ENCODE measurements around the gene IPO8.
"Not testable (repeated sequence)": the region's sequence is repeated elsewhere in the genome, so short reads cannot be mapped to it uniquely, and the experiment has no call there.

Gene IPO8

DNA sequence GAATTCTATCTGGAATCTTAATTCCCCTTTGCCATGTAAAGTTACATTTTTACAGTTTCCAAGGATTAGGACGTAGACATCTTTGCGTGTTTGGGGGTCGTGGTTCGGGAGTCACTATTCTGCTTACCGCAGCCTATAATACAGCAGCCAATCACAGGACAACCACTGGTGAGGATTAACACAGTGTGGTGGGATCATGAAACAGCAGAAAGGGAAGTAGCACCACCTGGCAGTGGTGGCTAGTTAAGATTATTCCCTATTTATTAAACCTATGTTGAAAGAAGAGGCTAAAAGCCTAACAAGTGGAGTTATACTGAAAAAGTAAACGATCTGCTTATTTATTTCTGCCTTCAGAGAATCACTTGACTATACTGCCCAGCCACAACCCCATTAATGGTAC is 71.7 kb downstream of the IPO8 start:
- no peaks in the 10 kb centered on the region for H3K4me1 ChIP-seq (ENCODE audit: control insufficient read depth, low read depth, low read length)
- H3K27me3 ChIP-seq (ENCODE audit: control insufficient read depth, insufficient read depth, low read length): no peaks in the 10 kb centered on the region
- H3K9me3 ChIP-seq (ENCODE audit: control insufficient read depth, low read depth, low read length): no peaks in the 10 kb centered on the region
- no peak overlapping the region for H3K9ac ChIP-seq (ENCODE audit: low read length)
- H3K4me3 ChIP-seq (ENCODE audit: low read length): no peak overlapping the region
- peaks cover 3% of the 10 kb centered on the region for H3K36me3 ChIP-seq (ENCODE audit: control insufficient read depth, low read depth, low read length)
- H3K27ac ChIP-seq (ENCODE audit: low read length): no peak overlapping the region

DNA sequence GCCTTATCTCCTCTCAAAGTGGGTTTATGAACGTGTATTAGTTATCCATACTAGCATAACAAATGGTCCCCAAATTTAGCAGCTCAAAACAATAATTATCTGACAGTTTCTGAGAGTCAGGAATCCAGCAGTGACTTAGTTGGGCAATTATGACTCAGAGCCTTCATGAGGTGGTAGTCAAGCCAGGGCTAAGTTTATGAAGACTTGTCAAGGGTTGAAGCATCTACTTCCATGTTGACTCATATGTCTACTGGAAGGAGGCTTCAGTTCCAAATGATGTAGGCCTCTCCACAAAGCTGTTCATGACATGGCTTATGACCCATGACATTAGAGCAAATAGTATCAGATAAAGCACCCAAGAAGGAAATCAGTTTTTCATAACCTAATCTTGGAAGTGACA is 73.2 kb downstream of the IPO8 start:
- Histone ChIP-seq H3K9me3 (ENCODE audit: control insufficient read depth, low read depth, low read length) (no peaks in the 10 kb centered on the region), H3K4me1 (ENCODE audit: control insufficient read depth, low read depth, low read length) (no peaks in the 10 kb centered on the region), H3K9ac (ENCODE audit: low read length) (no peak overlapping the region), H3K36me3 (ENCODE audit: control insufficient read depth, low read depth, low read length) (no peaks in the 10 kb centered on the region), H3K27ac (ENCODE audit: low read length) (no peak overlapping the region), H3K4me3 (ENCODE audit: low read length) (no peak overlapping the region), H3K27me3 (ENCODE audit: control insufficient read depth, insufficient read depth, low read length) (no peaks in the 10 kb centered on the region)

DNA sequence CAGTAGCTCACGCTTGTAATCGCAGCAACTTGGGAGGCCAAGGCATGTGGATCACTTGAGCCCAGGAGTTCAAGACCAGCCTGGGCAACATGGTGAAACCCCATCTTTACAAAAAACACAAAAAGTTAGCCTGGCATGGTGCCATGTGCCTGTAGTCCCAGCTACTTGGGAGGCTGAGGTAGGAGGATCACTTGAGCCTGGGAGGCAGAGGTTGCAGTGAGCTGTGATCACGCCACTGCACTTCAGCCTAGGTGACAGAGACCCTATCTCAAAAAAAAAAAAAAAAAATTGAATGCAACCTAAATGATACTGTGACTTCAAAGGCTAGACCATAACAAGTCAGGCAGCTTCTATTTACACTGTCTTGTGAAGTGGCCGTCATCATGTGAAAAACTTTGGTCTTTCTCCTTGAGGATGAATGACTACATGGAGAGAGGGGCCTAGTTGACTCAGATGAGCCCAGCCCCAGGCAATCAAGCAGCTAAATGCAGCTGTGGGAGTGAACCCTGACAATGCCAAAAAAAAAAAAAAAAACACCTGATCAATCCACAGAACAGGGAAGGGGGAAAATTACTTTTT is 73.9 kb downstream of the IPO8 start:
- not testable (repeated sequence) for H3K4me3 ChIP-seq (ENCODE audit: low read length); H3K27me3 ChIP-seq (ENCODE audit: control insufficient read depth, insufficient read depth, low read length); H3K9me3 ChIP-seq (ENCODE audit: control insufficient read depth, low read depth, low read length); H3K9ac ChIP-seq (ENCODE audit: low read length); H3K27ac ChIP-seq (ENCODE audit: low read length); H3K36me3 ChIP-seq (ENCODE audit: control insufficient read depth, low read depth, low read length); H3K4me1 ChIP-seq (ENCODE audit: control insufficient read depth, low read depth, low read length)

DNA sequence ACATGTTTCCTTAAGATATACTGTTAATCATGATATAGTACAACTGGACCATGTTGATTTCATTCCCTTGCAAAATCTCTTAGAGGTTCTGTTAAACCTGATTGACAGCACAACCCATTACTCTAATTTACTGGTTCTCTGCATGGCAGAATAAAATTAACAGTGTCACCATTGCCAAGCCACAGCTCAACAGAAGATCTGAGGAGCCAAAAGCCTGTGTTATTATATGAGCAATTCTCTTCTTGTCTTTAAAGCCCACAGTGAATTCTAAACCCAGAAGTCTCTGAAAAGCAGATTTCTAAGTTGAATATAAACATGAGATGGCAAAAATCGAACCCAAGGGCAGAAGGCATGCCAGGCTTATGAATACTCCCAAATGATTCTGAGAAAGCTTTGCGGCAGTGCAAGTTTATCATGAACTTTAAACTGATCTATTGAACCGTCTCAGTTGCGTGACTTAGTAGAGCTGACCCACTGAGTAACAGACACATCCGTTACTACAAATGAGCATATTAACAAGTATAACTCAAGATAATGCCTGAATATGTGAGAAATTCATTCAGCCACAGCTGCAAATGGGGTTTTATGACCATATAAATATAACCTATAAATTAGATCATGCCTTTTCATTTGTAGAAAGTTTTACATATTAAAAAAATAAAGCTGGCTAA is 78.2 kb downstream of the IPO8 start:
- Histone ChIP-seq H3K27ac (ENCODE audit: low read length) (no peak overlapping the region), H3K9me3 (ENCODE audit: control insufficient read depth, low read depth, low read length) (no peaks in the 10 kb centered on the region), H3K4me1 (ENCODE audit: control insufficient read depth, low read depth, low read length) (no peaks in the 10 kb centered on the region)

DNA sequence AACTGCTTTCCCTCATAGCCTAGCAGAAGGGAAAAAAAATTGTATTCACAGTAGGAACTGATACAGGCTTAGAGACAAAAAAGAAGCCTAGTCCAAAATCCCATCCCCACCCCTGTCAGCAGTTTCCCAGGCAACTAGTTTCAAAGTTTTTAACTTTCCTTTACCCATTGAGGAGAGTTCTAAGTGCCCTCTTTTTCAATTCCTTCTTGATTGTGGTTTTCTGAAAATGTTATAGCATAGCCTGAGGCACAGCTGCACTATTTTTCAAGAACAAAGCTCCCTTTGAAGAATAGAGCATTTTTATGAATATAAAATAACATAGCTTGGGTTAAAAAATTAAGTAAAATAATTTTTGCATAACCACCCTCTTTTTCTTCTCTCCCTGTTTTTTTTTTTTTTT is 81.6 kb downstream of the IPO8 start:
- H3K9me3 ChIP-seq (ENCODE audit: control insufficient read depth, low read depth, low read length): no peaks in the 10 kb centered on the region

More for the DNA sequence above, 78.2 kb downstream of the IPO8 start:
- Histone ChIP-seq H3K9ac (ENCODE audit: low read length) (no peak overlapping the region), H3K36me3 (ENCODE audit: control insufficient read depth, low read depth, low read length) (no peaks in the 10 kb centered on the region), H3K4me3 (ENCODE audit: low read length) (no peak overlapping the region), H3K27me3 (ENCODE audit: control insufficient read depth, insufficient read depth, low read length) (no peaks in the 10 kb centered on the region)

DNA sequence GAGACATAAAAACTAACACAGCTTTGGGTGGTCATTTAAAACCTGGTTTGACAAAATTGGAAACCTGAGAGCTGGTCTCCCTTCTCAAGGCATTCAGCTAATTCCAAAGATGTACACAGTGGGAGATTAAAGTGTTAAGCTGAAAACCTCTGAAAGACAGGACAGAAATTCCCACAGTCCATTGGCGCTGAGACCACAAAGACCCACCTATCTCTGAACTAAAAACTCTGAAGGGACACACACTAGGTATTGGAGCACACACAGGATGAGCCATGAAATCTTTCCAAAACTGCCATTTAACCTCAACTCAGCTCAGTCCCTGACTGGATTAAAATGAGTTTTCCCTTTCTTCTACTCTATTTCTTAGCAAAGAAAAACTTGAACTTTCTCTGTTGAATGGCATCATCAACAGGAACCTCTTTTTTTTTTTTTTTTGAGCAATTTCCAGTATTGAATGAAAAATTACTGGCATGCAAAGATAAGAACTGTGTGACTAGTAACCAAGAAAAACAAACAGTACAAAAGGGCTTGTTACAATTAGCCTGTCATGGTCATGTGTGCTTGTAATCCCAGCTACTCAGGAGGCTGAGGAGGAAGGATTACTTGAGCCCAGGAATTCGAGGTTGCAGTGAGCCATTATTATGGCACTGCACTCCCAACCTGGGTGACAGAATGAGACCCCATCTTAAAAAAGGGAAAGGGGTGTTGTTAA is 82.4 kb downstream of the IPO8 start:
- Histone ChIP-seq H3K9ac (ENCODE audit: low read length) (no peak overlapping the region), H3K4me3 (ENCODE audit: low read length) (no peak overlapping the region), H3K27me3 (ENCODE audit: control insufficient read depth, insufficient read depth, low read length) (no peaks in the 10 kb centered on the region), H3K9me3 (ENCODE audit: control insufficient read depth, low read depth, low read length) (no peaks in the 10 kb centered on the region), H3K4me1 (ENCODE audit: control insufficient read depth, low read depth, low read length) (peaks cover 4% of the 10 kb centered on the region), H3K36me3 (ENCODE audit: control insufficient read depth, low read depth, low read length) (no peaks in the 10 kb centered on the region), H3K27ac (ENCODE audit: low read length) (no peak overlapping the region)

More for the DNA sequence above, 81.6 kb downstream of the IPO8 start:
- H3K27ac ChIP-seq (ENCODE audit: low read length): no peak overlapping the region
- peaks cover 4% of the 10 kb centered on the region for H3K4me1 ChIP-seq (ENCODE audit: control insufficient read depth, low read depth, low read length)
- no peaks in the 10 kb centered on the region for H3K27me3 ChIP-seq (ENCODE audit: control insufficient read depth, insufficient read depth, low read length)
- no peak overlapping the region for H3K9ac ChIP-seq (ENCODE audit: low read length)
- H3K4me3 ChIP-seq (ENCODE audit: low read length): no peak overlapping the region
- H3K36me3 ChIP-seq (ENCODE audit: control insufficient read depth, low read depth, low read length): no peaks in the 10 kb centered on the region

DNA sequence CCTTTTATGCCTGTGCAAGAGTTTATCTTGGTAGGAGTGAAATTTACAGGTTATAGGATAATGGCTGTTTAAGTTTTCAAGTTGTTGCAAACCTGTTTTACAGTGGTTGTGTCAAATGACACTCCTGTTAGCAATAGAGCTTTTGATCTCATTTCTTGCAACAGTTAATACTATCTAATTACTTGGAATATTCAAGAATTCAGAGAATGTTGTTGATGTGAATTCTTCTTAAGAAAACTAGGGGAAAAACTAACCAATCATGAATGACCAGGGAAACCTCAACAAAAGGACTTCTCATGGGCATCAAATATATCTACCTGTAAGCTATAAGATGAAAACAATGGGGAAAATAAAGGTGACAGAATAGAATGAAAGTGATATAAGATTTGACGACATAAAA is 85.0 kb downstream of the IPO8 start:
- H3K4me1 ChIP-seq (ENCODE audit: control insufficient read depth, low read depth, low read length): peaks cover 4% of the 10 kb centered on the region
- H3K4me3 ChIP-seq (ENCODE audit: low read length): no peak overlapping the region
- no peaks in the 10 kb centered on the region for H3K27me3 ChIP-seq (ENCODE audit: control insufficient read depth, insufficient read depth, low read length)
- no peak overlapping the region for H3K9ac ChIP-seq (ENCODE audit: low read length)
- H3K27ac ChIP-seq (ENCODE audit: low read length): no peak overlapping the region
- H3K9me3 ChIP-seq (ENCODE audit: control insufficient read depth, low read depth, low read length): no peaks in the 10 kb centered on the region
- no peaks in the 10 kb centered on the region for H3K36me3 ChIP-seq (ENCODE audit: control insufficient read depth, low read depth, low read length)

DNA sequence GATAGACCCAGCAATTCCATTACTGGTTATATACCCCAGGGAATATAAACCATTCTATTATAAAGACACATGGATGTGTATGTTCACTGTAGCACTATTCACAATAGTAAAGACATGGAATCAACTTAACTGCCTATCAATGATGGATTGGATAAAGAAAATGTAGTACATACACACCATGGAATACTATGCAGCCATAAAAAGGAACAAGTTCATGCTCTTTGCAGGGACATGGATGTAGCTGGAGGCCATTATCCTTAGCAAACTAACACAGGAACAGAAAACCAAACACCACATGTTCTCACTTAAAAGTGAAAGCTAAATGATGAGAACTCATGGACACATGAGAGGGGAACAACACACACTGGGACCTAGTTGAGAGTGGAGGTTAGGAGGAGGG is 85.8 kb downstream of the IPO8 start:
- not testable (repeated sequence) for H3K9me3 ChIP-seq (ENCODE audit: control insufficient read depth, low read depth, low read length); H3K4me1 ChIP-seq (ENCODE audit: control insufficient read depth, low read depth, low read length); H3K4me3 ChIP-seq (ENCODE audit: low read length); H3K27me3 ChIP-seq (ENCODE audit: control insufficient read depth, insufficient read depth, low read length); H3K9ac ChIP-seq (ENCODE audit: low read length); H3K36me3 ChIP-seq (ENCODE audit: control insufficient read depth, low read depth, low read length); H3K27ac ChIP-seq (ENCODE audit: low read length)

DNA sequence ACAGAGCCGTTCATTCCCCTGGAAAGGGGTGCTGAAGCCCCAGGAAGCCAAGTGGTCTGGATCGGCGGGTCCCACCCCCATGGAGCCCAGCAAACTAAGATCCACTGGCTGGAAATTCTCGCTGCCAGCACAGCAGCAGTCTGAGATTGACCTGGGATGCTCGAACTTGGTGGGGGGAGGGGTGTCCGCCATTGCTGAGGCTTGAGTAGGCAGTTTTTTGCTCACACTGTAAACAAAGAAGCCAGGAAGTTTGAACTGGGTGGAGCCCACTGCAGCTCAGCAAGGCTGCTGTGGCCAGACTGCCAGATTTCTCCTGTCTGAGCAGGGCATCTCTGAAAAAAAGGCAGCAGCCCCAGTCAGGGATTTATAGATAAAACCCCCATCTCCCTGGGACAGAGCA is 91.4 kb downstream of the IPO8 start:
- H3K27ac ChIP-seq (ENCODE audit: low read length); H3K4me1 ChIP-seq (ENCODE audit: control insufficient read depth, low read depth, low read length); H3K9ac ChIP-seq (ENCODE audit: low read length); H3K9me3 ChIP-seq (ENCODE audit: control insufficient read depth, low read depth, low read length); H3K36me3 ChIP-seq (ENCODE audit: control insufficient read depth, low read depth, low read length); H3K4me3 ChIP-seq (ENCODE audit: low read length); H3K27me3 ChIP-seq (ENCODE audit: control insufficient read depth, insufficient read depth, low read length): not testable (repeated sequence)

DNA sequence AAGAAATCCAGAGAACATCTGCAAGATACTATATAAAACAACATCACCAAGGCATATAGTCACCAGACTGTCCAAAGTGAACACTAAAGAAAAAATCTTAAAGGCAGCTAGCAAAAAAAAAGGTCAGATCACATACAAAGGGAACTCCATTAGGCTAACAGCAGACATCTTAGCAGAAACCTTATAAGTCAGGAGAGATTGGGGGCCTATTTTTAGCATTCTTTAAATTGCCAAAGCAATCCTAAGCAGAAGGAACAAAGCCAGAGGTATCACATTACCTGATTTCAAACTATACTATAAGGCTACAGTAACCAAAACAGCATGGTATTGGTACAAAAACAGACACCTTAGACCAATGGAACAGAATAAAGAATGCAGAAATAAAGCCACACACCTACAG is 92.5 kb downstream of the IPO8 start:
- Histone ChIP-seq H3K27ac (ENCODE audit: low read length) (no peak overlapping the region), H3K9ac (ENCODE audit: low read length) (no peak overlapping the region), H3K27me3 (ENCODE audit: control insufficient read depth, insufficient read depth, low read length) (no peaks in the 10 kb centered on the region), H3K4me3 (ENCODE audit: low read length) (no peak overlapping the region), H3K4me1 (ENCODE audit: control insufficient read depth, low read depth, low read length) (no peaks in the 10 kb centered on the region), H3K36me3 (ENCODE audit: control insufficient read depth, low read depth, low read length) (no peaks in the 10 kb centered on the region), H3K9me3 (ENCODE audit: control insufficient read depth, low read depth, low read length) (no peaks in the 10 kb centered on the region)

DNA sequence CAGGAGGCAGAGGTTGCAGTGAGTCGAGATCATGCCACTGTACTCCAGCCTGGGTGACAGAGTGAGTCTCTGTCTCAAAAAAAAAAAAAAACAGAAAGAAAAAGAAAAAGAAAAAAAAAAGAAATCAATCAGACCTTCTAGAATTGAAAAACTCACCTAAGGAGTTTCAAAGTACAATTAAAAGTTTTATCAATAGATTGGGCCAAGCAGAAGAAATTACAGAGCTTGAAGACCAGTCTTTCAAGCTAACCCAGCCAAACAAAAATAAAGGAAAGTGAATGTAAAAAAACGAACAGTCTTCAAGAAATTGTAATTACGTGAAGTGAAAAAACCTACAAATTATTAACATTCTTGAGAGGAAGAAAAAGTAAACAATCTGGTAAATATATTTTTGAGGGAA is 93.0 kb downstream of the IPO8 start:
- Histone ChIP-seq H3K36me3 (ENCODE audit: control insufficient read depth, low read depth, low read length) (no peaks in the 10 kb centered on the region), H3K27ac (ENCODE audit: low read length) (no peak overlapping the region), H3K9ac (ENCODE audit: low read length) (no peak overlapping the region), H3K9me3 (ENCODE audit: control insufficient read depth, low read depth, low read length) (no peaks in the 10 kb centered on the region), H3K27me3 (ENCODE audit: control insufficient read depth, insufficient read depth, low read length) (no peaks in the 10 kb centered on the region), H3K4me1 (ENCODE audit: control insufficient read depth, low read depth, low read length) (no peaks in the 10 kb centered on the region), H3K4me3 (ENCODE audit: low read length) (no peak overlapping the region)

DNA sequence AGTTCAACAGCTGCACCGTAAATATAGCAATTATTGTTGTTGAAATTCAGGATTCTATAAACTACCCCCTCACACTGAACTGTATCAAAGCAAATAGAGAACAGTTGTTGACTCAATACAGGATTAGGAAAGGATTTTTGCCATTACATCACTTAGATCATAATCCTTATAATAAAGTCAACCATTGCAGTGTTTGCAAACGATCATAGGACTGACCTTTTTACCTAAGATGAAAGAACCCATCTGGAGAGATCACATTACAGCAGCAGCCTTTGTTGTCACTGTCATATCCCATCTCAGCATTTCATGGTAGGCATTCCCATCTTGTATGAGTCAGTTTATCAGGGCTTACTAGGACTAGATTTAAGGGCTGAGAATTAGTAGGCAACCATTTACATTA is 96.1 kb downstream of the IPO8 start:
- Histone ChIP-seq H3K4me3 (ENCODE audit: low read length) (no peak overlapping the region), H3K36me3 (ENCODE audit: control insufficient read depth, low read depth, low read length) (no peaks in the 10 kb centered on the region), H3K27ac (ENCODE audit: low read length) (no peak overlapping the region), H3K9ac (ENCODE audit: low read length) (no peak overlapping the region), H3K4me1 (ENCODE audit: control insufficient read depth, low read depth, low read length) (no peaks in the 10 kb centered on the region), H3K27me3 (ENCODE audit: control insufficient read depth, insufficient read depth, low read length) (no peaks in the 10 kb centered on the region), H3K9me3 (ENCODE audit: control insufficient read depth, low read depth, low read length) (no peaks in the 10 kb centered on the region)

All from iPS-18a (cell line).